Osteocyte (in vitro differentiated cells): ENCODE measurements around the gene C14orf180. TPM values are rescaled to one million over a fixed set of nuclear protein-coding genes. Genes with fewer than 3 reads are reported as not detected.

Experiments
- DNase-seq: peaks from one replicate; pipeline ENCODE4 v3.0.0; 2021; ENCODE audit warnings: mixed read lengths; ENCODE audit not compliant: unreplicated experiment; ENCODE audit errors: extremely low spot score
- H3K27ac Mint-ChIP-seq: one replicate; pipeline ENCODE4 v1.8.0; 2021; ENCODE audit warnings: mild to moderate bottlenecking, mixed read lengths; ENCODE audit not compliant: unreplicated experiment
- H3K27me3 Mint-ChIP-seq: one replicate; pipeline ENCODE4 v1.8.0; 2021; ENCODE audit warnings: mixed read lengths; ENCODE audit not compliant: unreplicated experiment
- H3K36me3 Mint-ChIP-seq: one replicate; pipeline ENCODE4 v1.8.0; 2021; ENCODE audit warnings: mixed read lengths; ENCODE audit not compliant: unreplicated experiment
- H3K4me1 Mint-ChIP-seq: one replicate; pipeline ENCODE4 v1.8.0; 2021; ENCODE audit warnings: mixed read lengths; ENCODE audit not compliant: unreplicated experiment
- H3K4me3 Mint-ChIP-seq: one replicate; pipeline ENCODE4 v1.8.0; 2021; ENCODE audit warnings: mild to moderate bottlenecking, moderate library complexity, mixed read lengths; ENCODE audit not compliant: unreplicated experiment
- H3K9me3 Mint-ChIP-seq: one replicate; pipeline ENCODE4 v1.8.0; 2021; ENCODE audit warnings: mixed read lengths; ENCODE audit not compliant: unreplicated experiment
- total RNA-seq: library from RNA; stranded (reverse); gene quantifications from 2 replicates; pipeline ENCODE4 v1.2.1, GENCODE V29; 2021
- TF ChIP-seq, protein P1 (sequence below): fragments of 200-600 bp; sonication (generic); IDR thresholded peaks from 2 replicates; pipeline ENCODE4 v1.5.0; 2021; ENCODE audit warnings: antibody characterized with exemption, mild to moderate bottlenecking, moderate library complexity

Gene C14orf180
- total RNA-seq, 1 donor from 2014 or later, result not detected

DNA sequence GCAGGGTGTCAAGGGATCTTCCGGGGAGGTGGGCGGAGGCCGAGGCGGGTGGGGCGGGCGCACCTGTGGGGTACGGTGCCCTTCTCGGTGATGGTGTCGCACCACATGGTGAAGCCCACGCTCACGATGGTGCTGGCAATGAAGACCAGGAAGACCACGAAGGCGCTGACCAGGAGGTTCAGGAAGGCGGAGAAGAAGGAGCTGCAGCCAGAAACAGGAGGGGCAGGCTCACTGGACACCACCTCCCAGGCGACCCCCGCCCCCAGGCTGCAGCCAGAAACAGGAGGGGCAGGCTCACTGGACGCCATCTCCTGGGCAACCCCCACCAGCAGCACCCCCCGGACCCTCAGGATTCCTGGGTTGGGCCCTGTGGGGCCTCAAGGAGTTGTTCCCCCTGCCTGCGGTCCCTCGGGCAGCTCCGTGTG is 17.4 kb downstream of the C14orf180 start:
- TF ChIP-seq, protein P1, sequence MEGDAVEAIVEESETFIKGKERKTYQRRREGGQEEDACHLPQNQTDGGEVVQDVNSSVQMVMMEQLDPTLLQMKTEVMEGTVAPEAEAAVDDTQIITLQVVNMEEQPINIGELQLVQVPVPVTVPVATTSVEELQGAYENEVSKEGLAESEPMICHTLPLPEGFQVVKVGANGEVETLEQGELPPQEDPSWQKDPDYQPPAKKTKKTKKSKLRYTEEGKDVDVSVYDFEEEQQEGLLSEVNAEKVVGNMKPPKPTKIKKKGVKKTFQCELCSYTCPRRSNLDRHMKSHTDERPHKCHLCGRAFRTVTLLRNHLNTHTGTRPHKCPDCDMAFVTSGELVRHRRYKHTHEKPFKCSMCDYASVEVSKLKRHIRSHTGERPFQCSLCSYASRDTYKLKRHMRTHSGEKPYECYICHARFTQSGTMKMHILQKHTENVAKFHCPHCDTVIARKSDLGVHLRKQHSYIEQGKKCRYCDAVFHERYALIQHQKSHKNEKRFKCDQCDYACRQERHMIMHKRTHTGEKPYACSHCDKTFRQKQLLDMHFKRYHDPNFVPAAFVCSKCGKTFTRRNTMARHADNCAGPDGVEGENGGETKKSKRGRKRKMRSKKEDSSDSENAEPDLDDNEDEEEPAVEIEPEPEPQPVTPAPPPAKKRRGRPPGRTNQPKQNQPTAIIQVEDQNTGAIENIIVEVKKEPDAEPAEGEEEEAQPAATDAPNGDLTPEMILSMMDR, result no peak
- Mint-ChIP-seq H3K4me1 (no peaks in the 10 kb centered on the region), H3K27me3 (peaks cover 10% of the 10 kb centered on the region)

DNA sequence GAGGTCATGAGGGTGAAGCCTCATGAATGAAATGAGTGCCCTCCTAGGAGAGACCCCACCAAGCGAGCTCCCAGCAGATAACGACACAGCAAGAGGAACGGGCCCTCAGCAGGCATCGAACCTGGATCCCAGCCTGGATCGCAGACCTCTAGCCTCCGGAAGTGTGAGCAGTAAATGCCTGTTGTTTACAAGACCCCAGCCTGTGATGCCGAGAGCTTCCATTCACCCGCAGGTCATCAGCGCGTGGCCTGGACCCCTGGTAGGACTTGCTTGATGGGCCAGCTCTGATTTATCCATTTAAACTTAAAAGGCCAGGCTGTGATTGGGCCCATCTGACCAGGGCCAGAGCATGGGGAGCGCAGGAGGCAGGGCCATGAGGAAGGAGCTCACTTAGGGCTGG is 18.0 kb downstream of the C14orf180 start:
- H3K27me3 Mint-ChIP-seq, result peaks cover 5% of the 10 kb centered on the region
- no peaks in the 10 kb centered on the region for H3K4me1 Mint-ChIP-seq
- no peak overlapping the region for H3K27ac Mint-ChIP-seq
- DNase-seq, result no peak
- TF ChIP-seq, protein P1, result no peak
- H3K9me3 Mint-ChIP-seq, result no peaks in the 10 kb centered on the region
- H3K4me3 Mint-ChIP-seq, result no peak overlapping the region
- H3K36me3 Mint-ChIP-seq, result no peaks in the 10 kb centered on the region

More for the DNA sequence above, 17.4 kb downstream of the C14orf180 start:
- DNase-seq, result no peak
- H3K9me3 Mint-ChIP-seq, result no peaks in the 10 kb centered on the region
- no peak overlapping the region for H3K27ac Mint-ChIP-seq
- H3K4me3 Mint-ChIP-seq, result no peak overlapping the region
- H3K36me3 Mint-ChIP-seq, result no peaks in the 10 kb centered on the region

DNA sequence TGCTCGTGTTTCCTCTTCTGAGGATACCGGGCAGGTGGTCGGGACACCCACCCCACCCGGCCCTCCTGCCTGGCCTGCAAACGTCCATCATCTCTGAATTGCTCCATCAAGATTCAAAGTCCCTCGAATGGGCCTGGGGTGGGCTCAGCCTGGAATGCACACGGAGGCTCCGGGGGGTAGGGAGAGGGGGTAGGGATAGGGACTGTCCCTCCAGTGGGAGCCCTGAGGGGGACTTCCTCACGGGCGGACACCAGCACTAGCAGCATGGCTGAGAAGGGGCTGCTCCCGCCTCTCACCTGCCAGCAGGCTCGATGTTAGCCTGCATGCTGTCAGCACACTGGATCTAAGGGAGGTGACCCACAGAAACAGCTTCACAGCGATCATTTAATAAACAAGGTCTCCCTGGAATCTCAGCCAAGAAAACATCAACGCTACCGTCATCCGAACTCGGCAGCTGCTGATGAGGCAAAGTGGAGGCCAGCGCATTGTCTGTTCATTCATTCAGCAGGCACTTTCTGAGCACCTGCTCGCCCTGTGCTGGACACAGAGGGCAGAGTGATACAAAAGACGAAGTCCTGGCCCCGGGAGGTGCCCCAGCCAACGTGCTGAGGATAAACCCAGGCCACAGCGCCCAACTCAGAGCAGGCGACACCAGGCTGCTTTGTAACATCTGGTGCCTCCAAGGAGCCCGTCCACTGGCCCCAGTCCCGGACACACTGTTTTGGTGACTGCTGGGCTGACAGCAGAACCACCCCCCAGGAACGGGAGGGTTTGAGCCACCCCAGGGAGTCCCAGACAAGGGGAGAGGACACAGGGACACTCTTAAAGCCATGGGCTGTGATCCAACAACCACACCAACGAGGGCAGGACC is 18.7 kb downstream of the C14orf180 start:
- H3K4me1 Mint-ChIP-seq, result no peaks in the 10 kb centered on the region
- no peak for DNase-seq
- TF ChIP-seq, protein P1, result no peak
- H3K4me3 Mint-ChIP-seq, result no peak overlapping the region
- no peaks in the 10 kb centered on the region for H3K9me3 Mint-ChIP-seq
- H3K36me3 Mint-ChIP-seq, result no peaks in the 10 kb centered on the region
- H3K27me3 Mint-ChIP-seq, result peaks cover 4% of the 10 kb centered on the region
- H3K27ac Mint-ChIP-seq, result no peak overlapping the region

DNA sequence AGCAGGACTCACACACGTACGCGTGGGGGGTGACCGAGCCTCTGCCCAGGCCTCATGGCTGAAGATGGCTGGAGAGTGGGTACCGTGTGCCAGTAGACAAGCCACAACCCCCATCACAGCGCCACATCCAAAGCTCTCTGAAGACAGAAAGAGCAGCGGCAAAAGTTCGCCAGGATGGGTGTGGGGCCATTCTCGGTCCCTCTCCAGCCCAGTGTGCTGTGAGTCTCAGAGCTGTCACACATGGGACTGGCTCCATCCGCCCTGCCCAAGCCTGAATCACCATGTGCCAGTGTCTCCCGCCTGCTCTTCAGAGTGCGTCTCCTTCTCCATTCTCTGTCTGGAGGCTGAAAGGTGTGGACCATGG is 19.3 kb downstream of the C14orf180 start:
- DNase-seq, result no peak
- Mint-ChIP-seq H3K9me3 (no peaks in the 10 kb centered on the region), H3K4me1 (peaks cover under 1% of the 10 kb centered on the region), H3K27ac (no peak overlapping the region), H3K4me3 (no peak overlapping the region), H3K27me3 (peaks cover 5% of the 10 kb centered on the region), H3K36me3 (no peaks in the 10 kb centered on the region)
- TF ChIP-seq, protein P1, result no peak

DNA sequence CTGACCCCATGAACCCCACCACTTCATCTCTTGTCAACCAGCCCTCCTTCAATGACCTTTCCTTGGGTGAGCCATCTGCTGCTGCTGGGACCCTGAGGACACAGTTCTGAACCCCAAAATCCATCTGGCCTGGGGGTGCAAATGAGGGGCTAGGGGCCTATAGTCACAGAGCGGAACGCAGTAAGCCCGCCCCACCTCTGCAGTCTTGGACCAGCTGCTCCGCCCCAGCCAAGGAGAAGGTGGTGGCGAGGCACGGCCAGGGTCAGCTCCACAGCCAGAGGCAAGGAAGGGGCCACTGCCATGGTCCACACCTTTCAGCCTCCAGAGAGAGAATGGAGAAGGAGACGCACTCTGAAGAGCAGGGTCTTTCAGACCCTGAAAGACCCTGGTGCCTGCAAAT is 19.9 kb downstream of the C14orf180 start:
- Mint-ChIP-seq H3K27ac (no peak overlapping the region), H3K27me3 (peaks cover 7% of the 10 kb centered on the region), H3K4me3 (no peak overlapping the region), H3K4me1 (peaks cover 3% of the 10 kb centered on the region), H3K36me3 (no peaks in the 10 kb centered on the region), H3K9me3 (no peaks in the 10 kb centered on the region)
- no peak for DNase-seq
- TF ChIP-seq, protein P1, result no peak
